HG03442 (cell line): ENCODE data around the gene CDK6.
"Not testable (repeated sequence)": the region's sequence is repeated elsewhere in the genome, so short reads cannot be mapped to it uniquely, and the experiment has no call there.

ENCODE experiments used
- ATAC-seq: cut with Tn5 transposase; IDR thresholded peaks from one replicate; pipeline ENCODE4 v1.9.1; 2021; ENCODE audit warnings: mild to moderate bottlenecking, moderate library complexity; ENCODE audit not compliant: unreplicated experiment

Gene CDK6

GRCh38 chr7:92836489-92836999 lies at the start of gene CDK6:
CDK6 (minus strand) TSS chr7:92836573; CDS start chr7:92833323, 3,250 bp downstream.
- peak; percentile 28 for ATAC-seq

- ATAC-seq, result not testable (repeated sequence)
These were observed 49.7 kb upstream of the CDK6 start for GRCh38 chr7:92886039-92886438.

GRCh38 chr7:92884218-92884617 lies 47.8 kb upstream of the CDK6 start:
- no peak for ATAC-seq

GRCh38 chr7:92882760-92883159 lies 46.4 kb upstream of the CDK6 start:
- ATAC-seq, result no peak

GRCh38 chr7:92881091-92881485 lies 44.7 kb upstream of the CDK6 start:
- ATAC-seq, result no peak

GRCh38 chr7:92880212-92881090 lies 44.1 kb upstream of the CDK6 start:
- no peak for ATAC-seq

GRCh38 chr7:92877367-92877766 lies 41.0 kb upstream of the CDK6 start:
- no peak for ATAC-seq

- ATAC-seq, result no peak
These were observed 40.5 kb upstream of the CDK6 start for GRCh38 chr7:92876836-92877235.

- ATAC-seq, result peak; percentile 51
These were observed 39.3 kb upstream of the CDK6 start for GRCh38 chr7:92875719-92876118.

GRCh38 chr7:92875173-92875572 lies 38.8 kb upstream of the CDK6 start:
- no peak for ATAC-seq

GRCh38 chr7:92874567-92874966 lies 38.2 kb upstream of the CDK6 start:
- ATAC-seq, result no peak

- no peak for ATAC-seq
These were observed 37.4 kb upstream of the CDK6 start for GRCh38 chr7:92873776-92874175.

GRCh38 chr7:92872701-92873100 lies 36.3 kb upstream of the CDK6 start:
- ATAC-seq, result no peak

GRCh38 chr7:92868683-92869293 lies 32.4 kb upstream of the CDK6 start:
- no peak for ATAC-seq

GRCh38 chr7:92864169-92864568 lies 27.8 kb upstream of the CDK6 start:
- not testable (repeated sequence) for ATAC-seq

GRCh38 chr7:92856436-92856835 lies 20.1 kb upstream of the CDK6 start:
- no peak for ATAC-seq

GRCh38 chr7:92854501-92855238 lies 18.3 kb upstream of the CDK6 start:
- peak; percentile 96 for ATAC-seq

GRCh38 chr7:92851732-92852131 lies 15.4 kb upstream of the CDK6 start:
- no peak for ATAC-seq

GRCh38 chr7:92850516-92850915 lies 14.1 kb upstream of the CDK6 start:
- ATAC-seq, result no peak

- no peak for ATAC-seq
These were observed 12.9 kb upstream of the CDK6 start for GRCh38 chr7:92849322-92849721.

- no peak for ATAC-seq
These were observed 12.5 kb upstream of the CDK6 start for GRCh38 chr7:92848851-92849250.
